Myocyte (in vitro differentiated cells): ENCODE measurements around the gene KCND2. TPM values are rescaled to one million over a fixed set of nuclear protein-coding genes. Genes with fewer than 3 reads are reported as not detected.
"Not testable (repeated sequence)": the region's sequence is repeated elsewhere in the genome, so short reads cannot be mapped to it uniquely, and the experiment has no call there.

Experiments used
- DNase-seq: peaks from one replicate; pipeline ENCODE4 v3.0.0-alpha.2; 2012; ENCODE audit warnings: low read depth
- total RNA-seq: library from RNA; depleted of rRNA; stranded (reverse); fragments of >200 nt; gene quantifications from 2 replicates; pipeline ENCODE4 v1.2.3, GENCODE V29; 2014

KCND2 gene
- total RNA-seq, 1 donor from 2014 or later: 2.7 TPM

DNA sequence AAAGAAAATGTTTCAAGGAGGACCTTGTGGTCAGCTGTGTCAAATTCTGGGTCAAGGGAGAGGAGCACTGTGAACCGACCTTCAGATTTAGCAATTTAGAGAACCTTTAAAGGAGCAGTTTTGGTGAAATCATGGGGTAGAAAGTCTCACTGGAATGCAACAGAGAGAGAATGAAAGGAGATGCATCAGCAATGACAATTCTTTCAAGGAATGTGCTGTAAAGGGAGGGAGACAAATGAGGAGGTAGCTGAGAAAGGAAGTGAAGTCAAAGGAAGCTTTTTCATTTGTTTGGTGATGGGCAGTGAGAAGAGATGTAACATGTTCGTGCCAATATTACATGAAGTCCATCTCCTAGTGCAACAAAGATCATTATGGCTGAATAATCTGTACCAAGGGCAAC lies 418.9 kb downstream of the KCND2 start:
- DNase-seq: no peak

DNA sequence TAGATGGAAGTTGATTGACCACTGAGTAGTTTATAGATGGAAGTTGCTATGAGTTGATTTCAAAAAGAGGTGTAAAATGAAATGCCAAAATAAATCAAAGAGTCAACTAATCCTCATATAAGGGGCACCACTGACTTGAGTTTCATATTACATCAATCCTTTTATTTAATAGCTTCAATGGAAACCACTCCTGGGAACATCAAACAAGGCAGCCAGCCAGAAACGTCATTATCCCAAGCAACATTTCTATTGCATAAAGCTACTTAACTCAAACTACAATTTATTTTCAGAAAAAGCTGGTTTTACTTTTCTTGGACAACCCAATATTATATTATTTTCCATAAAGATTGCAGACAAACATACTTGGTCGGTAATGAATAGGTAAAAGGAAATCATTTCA lies 422.9 kb downstream of the KCND2 start:
- DNase-seq: no peak

DNA sequence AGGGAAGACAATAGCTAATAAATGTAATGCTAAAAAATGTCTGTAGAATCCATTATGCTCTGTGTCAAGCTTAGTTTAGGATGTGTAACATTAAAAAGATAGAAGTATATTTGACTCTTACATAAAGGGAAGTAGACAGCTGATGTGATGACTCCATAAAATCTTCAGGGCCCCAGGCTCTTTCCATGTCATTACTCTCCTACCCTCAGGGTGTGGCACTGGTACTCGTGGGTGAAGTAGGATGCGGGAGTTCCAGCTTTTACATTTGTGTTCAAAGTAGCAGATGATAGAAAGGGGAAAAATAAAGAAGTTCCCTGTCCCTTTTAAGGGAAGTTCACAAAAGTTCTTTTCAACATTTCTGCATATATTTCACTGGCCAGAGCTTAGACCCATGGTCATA lies 427.8 kb downstream of the KCND2 start:
- no peak for DNase-seq

DNA sequence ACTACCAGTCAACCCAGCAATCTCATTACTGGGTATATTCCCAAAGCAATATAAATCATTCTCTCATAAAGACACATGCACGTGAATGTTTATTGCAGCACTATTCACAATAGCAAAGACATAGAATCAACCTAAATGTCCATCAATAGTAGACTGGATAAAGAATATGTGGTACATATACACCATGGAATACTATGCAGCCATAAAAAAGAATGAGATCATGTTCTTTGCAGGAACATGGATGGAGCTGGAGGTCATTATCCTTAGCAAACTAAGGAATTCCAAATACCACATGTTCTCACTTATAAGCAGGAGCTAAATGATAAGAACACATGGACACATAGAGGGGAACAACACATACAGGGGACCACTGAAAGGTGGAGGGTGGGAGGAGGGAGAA lies 429.4 kb downstream of the KCND2 start:
- not testable (repeated sequence) for DNase-seq

DNA sequence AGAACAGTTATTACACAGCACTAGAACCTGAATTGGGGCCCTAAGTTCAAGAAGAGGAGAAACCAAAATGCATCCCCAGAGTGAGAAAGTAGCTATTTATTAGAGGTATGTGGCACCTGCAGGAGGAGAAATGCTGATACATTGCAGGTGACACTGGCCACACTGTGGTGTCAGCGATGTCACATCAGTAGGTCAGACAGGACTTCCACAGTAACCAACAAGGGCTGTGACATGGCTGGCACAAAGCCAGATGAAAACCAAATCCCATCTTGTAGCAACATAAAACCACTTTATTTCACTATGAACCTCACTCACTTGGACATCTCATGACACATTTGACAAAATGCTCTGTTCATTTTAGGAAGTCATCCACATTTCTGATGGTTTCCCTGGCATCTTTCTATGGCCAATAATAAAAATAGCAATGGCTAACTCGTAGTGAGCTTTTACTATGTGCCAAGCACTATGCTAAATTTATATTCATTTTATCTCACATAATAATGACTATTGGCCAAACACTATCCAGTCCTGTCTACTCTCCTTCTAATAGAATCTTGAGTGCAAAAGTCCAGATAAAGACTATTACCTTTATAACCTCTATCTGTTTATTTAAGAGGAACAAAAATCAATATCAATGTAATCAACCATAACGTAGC lies 430.7 kb downstream of the KCND2 start:
- no peak for DNase-seq

DNA sequence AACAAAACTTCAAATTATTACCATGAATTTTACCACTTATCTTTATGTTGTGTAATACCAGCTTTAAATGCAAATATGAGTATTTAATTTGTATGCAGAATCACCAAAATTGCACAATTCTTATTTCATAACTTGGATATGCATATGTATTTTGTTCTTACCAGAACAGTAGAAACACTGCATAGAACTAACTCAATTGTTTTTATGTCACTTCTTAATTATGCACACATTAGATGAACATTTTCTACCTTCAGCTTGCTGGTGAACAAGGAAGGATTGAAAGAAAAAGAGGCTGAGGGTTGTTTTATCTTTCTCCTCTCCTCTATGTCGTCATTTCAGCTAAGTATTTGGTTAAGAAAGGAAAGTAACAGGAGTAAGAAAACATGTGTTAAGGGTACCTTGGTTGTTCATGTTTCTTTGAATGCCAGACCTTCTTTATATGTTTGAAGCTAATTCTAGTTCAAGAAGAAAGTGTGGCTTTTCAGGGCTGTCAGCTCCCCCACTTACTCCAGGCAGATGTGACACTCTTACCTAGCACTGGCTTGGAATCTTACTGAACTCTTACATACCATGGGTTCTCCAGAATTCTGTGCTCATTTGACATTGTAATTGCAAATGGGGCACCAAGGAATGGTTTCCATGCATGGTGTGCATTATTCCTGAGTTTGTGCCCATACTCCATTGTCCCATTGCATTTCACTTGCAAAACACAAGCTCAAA lies 436.4 kb downstream of the KCND2 start:
- DNase-seq: no peak

DNA sequence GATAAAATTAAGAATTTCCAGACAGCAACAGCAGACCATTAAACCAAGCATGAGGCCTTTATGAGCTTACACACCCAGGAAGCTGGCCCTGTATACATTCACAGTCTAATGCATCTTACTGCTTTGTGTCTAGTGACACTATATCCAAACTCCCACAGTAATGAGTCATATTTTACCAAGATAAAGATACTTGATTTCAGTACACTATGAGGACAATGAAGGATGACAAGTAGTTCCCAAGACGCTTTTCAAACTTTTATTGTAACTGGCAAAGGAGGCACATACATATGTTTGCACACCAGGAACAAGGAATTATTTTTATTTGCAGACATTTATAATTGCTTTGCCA lies 437.0 kb downstream of the KCND2 start:
- DNase-seq: no peak

DNA sequence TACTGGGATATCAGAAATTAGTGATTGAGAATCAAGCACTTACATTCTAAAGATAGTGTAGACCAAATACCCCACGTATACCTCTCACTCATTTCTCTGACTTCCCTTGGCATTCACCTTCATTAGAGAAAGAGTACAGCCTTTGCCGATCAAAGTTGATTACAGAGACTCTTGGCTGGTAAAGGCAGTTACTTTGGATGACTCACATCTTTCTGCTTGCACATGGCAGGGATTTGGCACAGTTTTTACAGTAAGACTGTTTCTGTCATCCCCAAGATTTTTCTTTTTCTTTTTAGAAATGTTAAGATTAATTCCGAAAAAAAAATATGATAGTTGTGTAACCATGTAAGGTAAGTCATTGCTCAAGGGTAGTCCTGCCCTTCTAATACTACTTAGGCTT lies 442.0 kb downstream of the KCND2 start:
- peak; percentile 26 for DNase-seq

DNA sequence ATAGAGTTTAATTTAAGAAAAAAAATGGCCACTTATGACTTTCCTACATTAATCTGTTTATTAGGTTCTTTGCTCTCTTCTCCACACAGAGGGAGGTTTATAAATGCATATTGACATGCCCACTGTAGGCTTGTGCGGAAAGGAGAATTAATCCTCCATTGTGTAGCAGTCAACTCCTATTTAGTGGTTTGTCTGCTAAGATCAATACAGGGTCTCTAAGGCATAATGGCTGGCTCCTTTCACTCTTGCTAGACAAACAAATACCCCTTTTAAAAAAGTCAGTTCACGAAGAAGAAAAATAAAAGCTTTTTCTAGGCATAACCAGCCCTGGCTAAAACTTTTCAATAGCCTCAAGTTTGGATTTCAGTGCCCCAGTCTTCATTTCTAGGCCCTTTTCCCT lies 443.3 kb downstream of the KCND2 start:
- DNase-seq: no peak

DNA sequence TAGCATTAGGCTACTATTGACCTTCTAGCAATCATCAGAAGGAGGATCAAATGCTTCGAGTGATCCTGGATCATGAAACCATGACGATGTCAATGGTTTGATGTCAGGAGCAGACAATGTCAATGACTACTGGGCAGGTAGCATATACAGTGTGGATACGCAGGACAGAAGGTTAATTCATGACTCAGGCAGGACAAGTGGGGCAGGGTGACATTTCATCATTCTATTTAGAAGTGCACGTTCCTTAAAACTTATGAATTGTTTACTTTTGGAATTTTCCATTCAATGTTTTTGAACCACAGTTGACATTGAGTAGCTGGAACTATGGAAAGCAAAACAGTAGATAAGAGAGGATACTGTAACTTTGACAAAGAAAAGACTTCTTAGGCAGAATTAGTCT lies 444.2 kb downstream of the KCND2 start:
- no peak for DNase-seq

DNA sequence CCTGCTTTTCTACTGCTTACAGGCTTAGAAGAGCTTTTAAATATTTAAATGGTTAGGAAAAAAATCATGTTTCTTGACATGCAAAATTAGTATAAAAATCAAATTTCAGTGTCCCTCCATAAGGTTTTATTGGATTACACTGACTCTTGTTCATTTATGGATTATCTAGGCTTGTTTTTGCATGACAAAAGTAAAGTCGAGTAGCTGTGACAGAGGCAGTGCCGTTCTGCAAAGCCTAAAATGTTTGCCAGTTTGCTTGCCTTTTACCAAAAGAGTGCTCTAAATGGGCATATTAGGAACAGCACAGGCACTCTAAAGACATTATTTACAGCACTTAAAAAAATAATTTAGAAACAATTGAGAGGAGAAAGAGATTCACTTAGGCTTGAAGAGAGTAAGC lies 445.4 kb downstream of the KCND2 start:
- DNase-seq: no peak

DNA sequence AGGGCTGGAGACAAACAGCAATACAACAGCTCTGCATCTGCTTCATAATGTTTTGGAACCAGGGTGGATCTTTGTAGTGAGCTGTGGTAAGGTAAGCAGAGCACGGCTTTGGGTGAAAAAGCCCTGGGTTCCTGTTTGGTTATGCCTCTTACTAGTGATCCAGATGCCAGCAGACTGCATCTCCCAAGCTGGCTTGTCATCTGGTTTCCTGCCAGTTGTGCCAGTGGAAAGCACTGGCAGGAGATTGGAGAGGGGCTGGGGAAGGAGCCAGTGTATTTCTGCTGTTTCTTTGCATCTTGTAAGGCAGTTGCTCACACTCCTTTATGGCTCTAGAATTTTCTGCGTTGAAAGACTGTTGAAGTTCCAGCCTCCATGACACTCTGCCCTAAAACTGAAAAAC lies 447.3 kb downstream of the KCND2 start:
- no peak for DNase-seq

DNA sequence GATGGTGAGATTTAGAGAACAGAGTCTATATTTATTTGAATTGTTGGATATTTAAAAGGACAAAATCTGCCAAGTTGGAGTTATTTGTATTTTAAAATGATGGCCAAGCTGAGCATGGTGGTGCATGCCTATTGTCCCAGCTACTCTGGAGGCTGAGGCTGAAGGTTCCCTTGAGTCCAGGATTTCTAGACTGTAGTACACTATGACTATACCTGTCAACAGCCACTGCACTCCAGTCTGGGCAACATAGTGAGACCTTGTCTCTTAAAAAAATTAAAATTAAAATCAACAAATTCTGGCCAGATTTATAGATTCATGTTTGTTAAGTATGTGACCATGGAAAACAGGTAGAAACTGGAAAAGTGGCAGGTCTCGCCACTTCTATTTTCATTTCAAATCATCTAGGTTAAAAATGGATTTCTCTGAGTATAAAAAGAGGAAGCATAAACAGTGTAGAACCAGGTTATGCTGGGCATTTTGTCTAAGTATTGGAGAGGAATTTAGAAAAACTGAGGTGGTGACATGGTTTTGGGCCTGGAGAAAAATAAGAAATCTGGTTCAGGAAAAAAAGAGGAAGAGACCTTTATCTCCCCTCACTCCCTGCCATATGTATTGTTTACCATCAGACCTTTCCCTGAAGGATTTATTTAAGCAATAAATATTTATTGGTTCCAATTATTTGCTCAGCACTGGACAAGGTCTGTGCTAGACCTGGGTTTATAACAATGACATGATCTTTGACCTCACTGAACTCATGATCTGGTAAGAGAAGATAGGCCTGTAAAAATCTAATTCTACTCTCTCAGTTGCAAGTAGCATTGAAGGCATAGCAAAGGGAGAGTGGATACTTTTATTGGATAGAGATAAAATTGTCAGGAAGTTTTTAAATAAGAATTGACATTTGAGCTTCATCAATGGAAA lies 450.8 kb downstream of the KCND2 start:
- DNase-seq: no peak

DNA sequence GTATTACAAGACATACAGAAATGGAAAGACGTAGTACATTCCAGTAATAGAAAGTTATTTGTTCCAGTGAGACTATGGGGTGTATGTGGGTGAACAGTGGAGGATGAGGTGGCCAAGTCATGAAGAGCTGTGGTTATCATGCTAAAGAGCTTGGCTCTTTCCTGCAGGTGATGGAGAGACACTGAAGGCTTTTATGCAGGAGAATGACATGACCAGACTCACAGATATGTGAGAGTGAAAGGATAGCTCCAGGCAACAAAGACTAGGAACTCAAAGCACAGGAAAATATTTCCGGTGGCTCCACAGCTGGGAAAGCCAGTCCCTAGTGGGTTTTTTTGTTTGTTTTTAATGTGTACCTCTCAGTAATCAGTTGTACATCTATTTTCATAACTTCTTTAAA lies 451.5 kb downstream of the KCND2 start:
- no peak for DNase-seq

DNA sequence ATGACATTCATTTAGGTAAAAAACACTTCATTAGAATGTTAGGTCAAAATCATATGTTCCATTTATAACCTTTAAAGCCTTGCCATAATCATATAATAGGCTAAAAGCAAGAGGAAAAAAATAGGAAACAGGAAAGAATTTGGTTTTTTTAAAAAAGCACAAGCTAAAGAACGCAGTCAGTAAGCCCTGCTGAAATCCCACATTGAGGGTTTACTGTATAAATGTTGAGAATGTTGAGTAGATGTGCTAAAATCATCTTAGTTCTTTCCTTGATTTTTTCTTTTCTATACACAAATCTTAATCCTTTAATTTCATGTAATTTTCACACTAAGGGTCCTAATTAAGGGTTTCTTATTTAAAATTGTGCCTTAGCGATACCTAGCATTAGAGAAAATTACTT lies 452.0 kb downstream of the KCND2 start:
- no peak for DNase-seq

DNA sequence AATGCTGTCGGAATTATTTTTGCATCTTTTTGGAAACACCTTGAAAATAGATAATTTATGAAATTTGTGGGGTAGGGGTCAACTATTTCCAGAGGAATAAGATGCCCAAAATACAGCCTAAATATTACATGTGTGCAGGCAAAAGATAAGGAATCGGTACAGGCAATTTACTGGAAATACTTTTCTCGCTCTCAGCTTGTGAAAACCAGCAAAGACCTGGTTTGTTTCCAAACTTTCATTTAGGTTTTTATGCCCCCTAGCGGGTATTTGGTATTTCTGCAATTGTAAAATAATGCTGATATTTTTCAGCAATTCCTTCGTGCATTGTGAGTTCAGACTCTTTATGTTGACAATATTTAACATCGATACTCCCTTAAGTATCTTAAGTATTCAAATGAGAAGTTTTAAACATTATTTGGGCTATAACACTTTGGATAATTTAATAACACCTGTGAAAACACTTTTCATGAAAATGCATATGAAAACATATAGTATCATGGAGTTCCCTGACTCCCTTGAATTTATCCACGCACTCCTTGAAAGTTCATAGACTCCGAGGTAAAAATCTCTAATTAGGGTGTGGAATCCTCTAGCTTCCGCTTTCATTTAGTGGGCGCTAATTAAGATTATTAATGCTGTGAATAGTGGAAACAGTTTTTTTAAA lies 452.5 kb downstream of the KCND2 start:
- peak; percentile 59 for DNase-seq

DNA sequence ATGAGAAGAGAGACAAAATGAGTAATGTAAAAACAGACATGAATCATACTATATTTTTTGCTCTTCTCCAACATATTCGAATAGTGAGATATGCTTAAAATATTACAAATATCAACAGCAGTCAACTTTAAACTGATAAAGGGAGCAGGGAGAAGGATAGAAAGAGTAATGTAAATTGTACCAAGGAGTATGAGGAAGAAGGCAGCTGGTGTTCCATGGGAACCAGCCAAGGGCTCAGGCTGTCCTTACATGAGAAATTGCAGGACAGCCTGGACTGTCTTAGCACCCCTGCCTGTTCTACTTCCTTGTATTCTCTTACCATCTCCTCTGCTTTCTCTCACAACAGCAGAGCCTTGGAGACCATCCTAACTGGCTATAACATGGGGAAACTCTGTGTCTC lies 456.3 kb downstream of the KCND2 start:
- DNase-seq: peak; percentile 21

DNA sequence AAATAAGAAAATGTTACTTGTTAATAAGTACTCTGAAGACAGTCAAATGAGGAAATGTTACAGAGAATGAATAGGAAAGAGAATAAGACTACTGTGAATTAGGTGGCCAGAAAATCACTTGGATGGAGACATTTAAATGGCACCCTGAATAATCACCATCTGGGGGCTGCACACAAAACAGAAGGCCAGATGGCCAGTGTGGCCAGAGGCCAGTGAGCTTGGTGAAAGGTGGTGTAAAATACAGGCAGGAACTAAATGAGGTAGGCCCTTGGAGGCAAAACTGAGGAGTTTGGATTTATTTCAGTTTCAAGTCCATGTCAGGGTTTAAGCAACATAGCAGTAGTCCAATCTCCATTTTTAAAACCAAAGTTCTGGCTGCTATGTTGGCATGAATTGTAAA lies 458.3 kb downstream of the KCND2 start:
- DNase-seq: no peak

DNA sequence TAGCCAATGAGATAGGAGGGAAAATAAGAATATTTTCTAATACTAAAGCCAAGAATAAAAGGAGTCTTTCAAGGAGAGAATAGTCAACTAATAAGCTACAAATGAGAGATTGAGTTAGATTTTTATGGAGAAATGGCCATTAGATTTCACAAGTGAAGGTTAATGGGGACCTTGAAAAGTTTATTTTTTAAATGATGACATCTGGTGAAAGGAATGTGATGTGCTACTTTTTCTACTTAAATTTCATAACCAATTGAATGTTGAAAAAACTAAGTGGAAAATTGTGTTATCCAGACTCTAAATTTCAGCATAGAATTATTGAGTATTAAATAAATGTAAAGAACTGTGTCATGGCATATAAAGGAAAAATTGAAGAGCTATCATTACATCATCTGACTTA lies 459.3 kb downstream of the KCND2 start:
- no peak for DNase-seq

DNA sequence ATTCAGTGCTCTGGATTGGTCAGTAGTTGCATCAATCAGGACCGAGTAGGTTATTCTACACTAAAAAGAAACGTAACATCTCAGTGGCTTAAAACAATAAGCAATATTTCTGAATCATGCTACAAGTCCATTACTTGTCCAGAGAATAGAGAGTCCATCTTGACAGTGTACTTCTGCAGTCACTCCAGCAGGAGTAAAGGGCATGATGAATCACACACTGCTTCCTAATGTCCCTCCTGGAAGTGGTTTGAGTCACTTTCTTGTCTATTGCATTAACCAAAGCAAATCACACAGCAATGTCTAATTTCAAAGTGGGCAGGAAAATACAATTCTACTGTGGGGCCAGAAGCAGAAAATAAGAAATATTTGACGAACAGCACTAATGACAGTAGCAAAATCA lies 460.2 kb downstream of the KCND2 start:
- peak; percentile 48 for DNase-seq

DNA sequence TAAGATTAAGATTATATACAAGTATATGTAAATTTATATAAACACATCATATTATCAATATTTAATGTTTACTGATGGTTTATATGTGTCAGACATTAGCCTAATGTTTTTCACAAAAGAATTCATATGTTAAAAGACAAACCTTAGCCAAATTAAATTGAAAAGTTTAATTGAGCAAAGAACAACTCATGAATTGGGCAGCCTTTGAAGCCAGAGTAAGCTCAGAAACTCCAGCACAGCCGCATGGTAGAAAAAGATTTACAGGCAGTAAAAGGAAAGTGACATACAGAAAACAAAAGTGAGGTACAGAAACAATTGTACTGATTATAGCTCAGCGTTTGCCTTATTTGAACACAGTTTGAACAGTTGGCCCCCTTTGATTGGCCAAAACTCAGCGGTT lies 460.9 kb downstream of the KCND2 start:
- no peak for DNase-seq

DNA sequence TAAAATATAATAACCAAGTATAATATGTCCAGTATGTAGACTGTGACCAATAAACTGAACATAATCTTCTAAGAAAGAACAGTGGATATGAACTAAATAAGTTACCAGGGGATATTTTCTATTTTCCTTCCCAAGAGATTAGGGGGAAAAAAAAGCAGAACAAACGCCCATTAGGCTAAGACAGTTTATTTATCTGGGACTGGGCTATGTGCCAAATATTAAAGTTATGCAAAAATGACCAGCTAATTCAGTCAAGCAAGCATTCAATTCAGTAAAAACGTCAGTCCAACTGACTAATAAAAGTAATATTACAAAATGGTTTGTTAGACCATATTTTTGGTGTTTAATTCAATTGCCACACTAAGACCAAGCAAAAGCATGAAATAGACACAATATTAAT lies 462.8 kb downstream of the KCND2 start:
- peak; percentile 16 for DNase-seq
